HPDE6-E6E7 (cell line): ENCODE measurements around the gene TMCC1.
"Not testable (repeated sequence)": the region's sequence is repeated elsewhere in the genome, so short reads cannot be mapped to it uniquely, and the experiment has no call there.

Experiments
- DNase-seq: peaks from one replicate; pipeline ENCODE4 v3.0.0; 2011; ENCODE audit warnings: missing footprints; ENCODE audit errors: extremely low spot score

The TMCC1 gene

GRCh38 chr3:129836381-129837064, 57.0 kb downstream of the TMCC1 start:
- no peak for DNase-seq

- no peak for DNase-seq
Observed at GRCh38 chr3:129835198-129835597, 58.3 kb downstream of the TMCC1 start.

- no peak for DNase-seq
Observed at GRCh38 chr3:129834580-129834979, 58.9 kb downstream of the TMCC1 start.

GRCh38 chr3:129831942-129832341, 61.6 kb downstream of the TMCC1 start:
- DNase-seq: not testable (repeated sequence)

- DNase-seq: no peak
Observed at GRCh38 chr3:129831503-129831902, 62.0 kb downstream of the TMCC1 start.

GRCh38 chr3:129829640-129830039, 63.9 kb downstream of the TMCC1 start:
- DNase-seq: peak; percentile 33

- no peak for DNase-seq
Observed at GRCh38 chr3:129827765-129828164, 65.7 kb downstream of the TMCC1 start.

GRCh38 chr3:129824926-129825541, 68.5 kb downstream of the TMCC1 start:
- peak; percentile 36 for DNase-seq

- no peak for DNase-seq
Observed at GRCh38 chr3:129822679-129823078, 70.8 kb downstream of the TMCC1 start.

- no peak for DNase-seq
Observed at GRCh38 chr3:129822241-129822640, 71.3 kb downstream of the TMCC1 start.

- DNase-seq: no peak
Observed at GRCh38 chr3:129820587-129820986, 72.9 kb downstream of the TMCC1 start.

GRCh38 chr3:129812589-129812988, 80.9 kb downstream of the TMCC1 start:
- DNase-seq: no peak

- no peak for DNase-seq
Observed at GRCh38 chr3:129809297-129809696, 84.2 kb downstream of the TMCC1 start.

GRCh38 chr3:129796146-129796545, 97.4 kb downstream of the TMCC1 start:
- DNase-seq: no peak

GRCh38 chr3:129795186-129796010, 98.1 kb downstream of the TMCC1 start:
- peak; percentile 70 for DNase-seq

- DNase-seq: peak; percentile 81
Observed at GRCh38 chr3:129794311-129795185, 99.0 kb downstream of the TMCC1 start.

GRCh38 chr3:129793942-129794310, 99.6 kb downstream of the TMCC1 start:
- peak; percentile 5 for DNase-seq

GRCh38 chr3:129793319-129793718, 100.2 kb downstream of the TMCC1 start:
- DNase-seq: no peak

GRCh38 chr3:129783470-129783869, 110.0 kb downstream of the TMCC1 start:
- DNase-seq: no peak

- DNase-seq: no peak
Observed at GRCh38 chr3:129778871-129779270, 114.6 kb downstream of the TMCC1 start.

- no peak for DNase-seq
Observed at GRCh38 chr3:129777806-129778205, 115.7 kb downstream of the TMCC1 start.

GRCh38 chr3:129775870-129776269, 117.6 kb downstream of the TMCC1 start:
- DNase-seq: no peak
